Stimulated activated CD4-positive, alpha-beta T cell treated with anti-CD3 and anti-CD28 coated beads, TNF-alpha, amount 100 ng/mL, for 24 hours (primary cell): Measurements from ENCODE around the gene DIAPH3.

Source experiments
- DNase-seq, 3 experiments: peaks; one replicate each; pipeline ENCODE4 v3.0.0-alpha.2; 2020; ENCODE audit warnings: low read depth in 3 of 3

The DIAPH3 gene

DNA sequence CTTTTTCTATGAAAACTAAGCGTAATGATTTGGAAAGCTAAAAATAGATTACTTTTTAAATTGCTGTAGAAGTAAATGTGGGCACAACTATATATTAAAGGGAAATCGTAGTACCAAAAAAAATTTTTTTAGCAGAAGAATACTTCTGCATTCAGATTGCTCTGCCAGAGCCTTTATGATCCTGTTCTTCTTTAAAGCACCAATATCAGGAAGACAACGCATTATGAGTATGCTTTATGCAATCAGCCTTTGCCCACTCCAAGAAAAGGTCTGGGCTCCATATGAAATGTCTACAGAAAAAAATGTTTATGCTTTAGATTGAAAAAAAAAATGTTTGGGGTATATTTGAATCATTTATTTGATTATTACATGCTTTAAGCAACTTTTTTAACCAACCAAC is 137.4 kb downstream of the DIAPH3 start:
- no peak for DNase-seq

DNA sequence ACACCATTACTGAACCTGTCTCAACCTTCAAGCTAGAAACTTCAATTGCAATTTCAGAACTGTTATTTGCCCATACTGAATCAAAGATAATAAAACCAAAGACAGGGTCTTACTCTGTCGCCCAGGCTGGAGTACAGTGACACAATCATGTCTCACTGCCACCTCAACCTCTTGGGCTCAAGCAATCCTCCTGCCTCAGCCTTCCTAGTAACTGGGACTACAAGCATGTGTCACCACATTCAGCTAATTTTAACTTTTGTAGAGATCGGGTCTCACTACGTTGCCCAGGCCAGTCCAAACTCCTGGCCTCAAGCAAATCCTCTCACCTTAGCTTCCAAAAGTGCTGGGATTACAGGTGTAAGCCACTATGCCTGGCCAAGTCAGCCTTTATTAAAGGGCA is 143.4 kb downstream of the DIAPH3 start:
- DNase-seq = no peak

DNA sequence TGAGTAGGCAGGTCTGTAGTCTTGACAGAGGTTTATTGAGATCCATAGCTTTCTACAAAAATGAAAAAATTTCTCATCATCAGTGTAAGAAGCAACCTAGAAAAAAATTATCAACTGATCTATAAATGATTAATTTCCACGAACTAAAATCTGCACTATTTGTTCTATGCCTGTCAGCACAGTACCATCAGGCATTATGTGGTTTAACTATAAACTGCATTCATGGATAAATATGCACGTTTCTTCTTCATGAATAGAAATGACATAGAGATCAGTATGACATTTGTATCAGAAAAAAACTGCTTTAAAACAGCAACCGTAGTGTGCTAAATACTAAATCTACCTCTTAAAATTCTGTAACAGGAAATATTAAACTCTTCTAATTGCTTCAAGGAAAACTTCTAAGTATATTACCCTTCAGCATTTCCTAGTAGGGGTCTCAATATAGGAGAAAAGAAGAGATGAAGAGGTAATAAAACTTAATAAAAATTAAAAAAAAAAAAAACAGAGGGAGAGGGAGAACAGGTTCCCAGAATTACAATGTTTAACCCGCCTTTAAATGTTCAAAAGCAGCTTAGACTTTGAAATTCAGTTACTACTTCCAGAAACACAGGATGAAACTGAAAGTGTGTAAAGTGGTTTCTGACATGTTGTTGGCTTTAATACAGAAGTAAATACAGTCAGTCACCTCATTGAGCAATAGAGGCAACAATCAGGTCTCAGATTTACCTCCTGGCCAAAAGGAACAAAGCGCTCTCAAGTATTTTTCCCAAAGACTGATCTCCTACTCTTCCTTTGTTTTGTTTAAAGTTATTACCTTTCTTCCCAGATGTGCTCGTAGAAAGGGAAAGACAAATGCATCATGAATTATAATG is 144.4 kb downstream of the DIAPH3 start:
- no peak for DNase-seq

DNA sequence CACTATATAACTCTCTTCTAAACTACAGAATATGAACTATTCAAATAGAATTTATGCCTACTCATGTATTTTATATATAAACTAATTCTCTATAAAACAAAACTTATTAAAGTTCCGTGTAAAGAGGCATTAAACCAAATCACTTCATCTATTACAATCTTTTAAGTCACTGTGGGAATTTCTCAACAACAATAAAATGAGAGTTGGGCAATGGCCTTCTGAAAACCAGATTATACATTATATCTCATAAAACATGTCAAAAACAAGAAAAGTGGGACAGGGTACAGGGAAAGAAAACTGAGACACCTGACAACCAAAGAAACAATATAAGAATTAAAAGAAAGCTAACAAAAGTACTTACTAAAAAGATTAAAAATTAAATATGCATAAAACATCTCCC is 145.2 kb downstream of the DIAPH3 start:
- DNase-seq = no peak

DNA sequence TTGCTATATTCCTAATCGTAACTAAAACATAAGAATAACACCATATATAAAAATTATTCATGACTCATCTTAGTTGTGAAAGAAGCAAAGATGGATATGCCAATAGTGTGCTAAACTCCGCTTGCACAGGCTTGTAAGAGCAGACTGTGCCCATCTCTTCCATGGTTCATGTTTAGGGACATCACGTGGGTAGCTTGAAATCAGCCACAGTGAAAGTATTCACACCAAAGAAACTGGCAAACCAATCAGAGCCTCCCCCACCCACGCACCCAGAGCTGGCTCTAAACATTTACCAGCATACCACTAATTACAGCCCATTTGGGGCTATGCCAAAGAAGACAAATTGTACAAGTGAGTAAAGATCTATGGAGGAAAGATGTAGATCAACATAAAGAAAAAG is 147.5 kb downstream of the DIAPH3 start:
- DNase-seq = no peak

DNA sequence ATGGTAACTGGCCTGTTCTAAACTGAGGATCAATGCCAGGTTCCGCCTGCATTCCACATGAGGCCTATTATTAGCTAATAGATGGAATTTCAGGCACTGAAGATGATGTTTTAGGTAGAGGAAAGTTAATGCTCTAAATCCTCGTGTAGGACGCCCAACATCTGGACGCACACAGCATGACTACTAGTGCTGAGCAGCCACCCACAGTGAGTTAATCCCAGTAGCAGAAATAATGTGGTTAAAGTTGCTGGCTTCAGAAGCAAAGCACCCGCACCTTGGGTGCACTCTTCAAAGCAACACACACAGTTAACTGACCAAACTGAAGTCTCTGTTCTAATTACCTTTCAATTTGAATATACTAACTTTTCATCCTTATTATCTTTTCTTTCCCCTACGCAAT is 150.6 kb downstream of the DIAPH3 start:
- DNase-seq = no peak

DNA sequence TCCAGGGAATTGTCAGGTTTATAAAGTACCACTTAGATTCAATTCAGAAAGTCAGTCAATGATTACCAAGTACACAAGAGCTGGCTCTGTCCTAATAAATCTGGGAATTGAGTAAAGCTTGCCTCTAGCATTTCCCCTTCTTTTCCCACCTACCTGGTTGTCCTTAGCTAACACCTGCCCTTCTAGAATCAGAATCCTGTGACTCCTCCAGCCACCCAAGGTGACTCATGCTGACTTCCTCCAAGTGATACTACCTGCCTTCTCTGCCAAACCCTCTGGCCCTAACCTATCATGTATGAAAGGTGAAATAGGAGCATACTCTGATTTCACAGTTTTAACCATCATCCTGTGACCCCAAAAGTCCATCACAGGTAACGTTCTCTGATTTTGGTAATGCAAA is 151.2 kb downstream of the DIAPH3 start:
- no peak for DNase-seq

DNA sequence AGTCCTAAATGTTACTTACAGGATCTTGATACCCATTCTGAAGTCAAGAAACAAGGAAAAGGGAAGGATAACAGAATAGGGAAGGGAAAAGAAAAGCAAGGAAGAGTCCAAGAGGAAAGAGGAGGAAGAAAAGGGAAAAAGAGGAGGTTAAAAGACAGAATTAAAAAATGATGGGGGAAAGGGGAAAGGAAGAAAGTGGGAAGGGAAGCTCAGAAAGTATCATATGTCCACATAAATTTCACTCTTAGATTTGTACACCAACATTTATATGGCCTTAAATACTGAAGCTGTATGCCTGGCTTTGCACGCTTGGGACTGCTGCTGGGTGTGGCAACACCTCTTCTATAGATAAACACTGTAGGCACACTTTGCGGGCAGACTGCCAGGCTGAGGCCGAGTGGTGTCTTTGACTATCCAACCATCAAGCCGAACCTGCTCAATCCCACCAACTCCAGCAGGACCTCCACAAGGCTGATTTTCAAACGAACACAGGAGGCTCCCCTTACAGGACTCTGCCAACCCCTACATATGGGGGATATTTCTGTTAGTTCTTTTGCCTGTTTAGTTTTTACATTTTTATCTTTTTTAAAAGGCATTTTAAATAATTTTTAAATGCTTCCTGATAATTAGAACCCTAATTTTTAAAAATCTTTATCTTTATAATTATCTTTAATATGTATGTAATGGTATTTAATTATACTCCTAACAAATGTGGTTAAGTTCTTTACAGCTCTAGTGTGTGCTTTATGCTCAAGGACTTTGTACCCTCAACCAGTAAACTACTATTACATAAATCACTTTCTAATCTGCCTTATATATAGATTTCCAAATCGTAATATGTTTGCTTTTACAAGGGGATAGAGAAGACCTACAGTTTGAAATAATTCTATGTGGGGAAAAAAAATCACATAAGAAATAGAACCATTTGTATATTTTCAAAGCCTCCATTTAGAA is 154.2 kb downstream of the DIAPH3 start:
- DNase-seq = no peak

DNA sequence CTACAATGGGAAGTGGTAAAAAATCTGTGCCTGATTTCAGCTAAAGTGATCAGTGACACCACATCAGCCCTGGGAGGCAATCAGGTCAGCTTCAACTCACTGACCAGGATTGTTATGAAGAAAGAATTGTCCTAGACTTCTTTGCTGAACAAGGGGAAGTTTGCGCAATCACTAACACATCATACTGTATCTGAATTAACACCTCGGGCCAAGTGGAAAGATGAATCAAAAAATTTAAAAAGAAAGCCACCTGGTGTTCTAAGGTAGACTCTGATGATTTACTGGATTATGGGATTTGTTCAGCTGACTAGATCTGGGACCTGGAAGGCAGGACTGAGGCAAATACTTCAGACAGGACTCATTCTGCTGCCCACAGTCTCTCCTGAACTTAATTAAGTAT is 161.8 kb downstream of the DIAPH3 start:
- no peak for DNase-seq

DNA sequence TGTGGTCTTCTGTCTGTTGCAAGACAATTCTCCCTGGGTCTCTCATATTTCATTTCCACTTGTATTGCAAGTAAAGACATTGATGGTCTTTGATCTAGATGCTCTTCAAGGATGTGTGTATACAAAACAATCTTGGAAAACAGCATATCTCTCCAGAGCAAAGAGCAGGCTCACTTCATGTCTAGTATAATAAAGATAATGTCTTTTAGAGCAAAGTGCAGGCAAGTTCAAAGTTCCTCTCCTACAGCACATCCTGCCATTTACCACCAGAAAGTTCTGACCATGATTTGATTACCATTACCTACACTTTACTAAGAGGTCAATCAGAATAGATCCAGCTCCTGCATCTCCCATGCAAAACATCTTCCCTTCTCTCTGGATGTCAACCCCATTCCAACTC is 162.8 kb downstream of the DIAPH3 start:
- no peak for DNase-seq

DNA sequence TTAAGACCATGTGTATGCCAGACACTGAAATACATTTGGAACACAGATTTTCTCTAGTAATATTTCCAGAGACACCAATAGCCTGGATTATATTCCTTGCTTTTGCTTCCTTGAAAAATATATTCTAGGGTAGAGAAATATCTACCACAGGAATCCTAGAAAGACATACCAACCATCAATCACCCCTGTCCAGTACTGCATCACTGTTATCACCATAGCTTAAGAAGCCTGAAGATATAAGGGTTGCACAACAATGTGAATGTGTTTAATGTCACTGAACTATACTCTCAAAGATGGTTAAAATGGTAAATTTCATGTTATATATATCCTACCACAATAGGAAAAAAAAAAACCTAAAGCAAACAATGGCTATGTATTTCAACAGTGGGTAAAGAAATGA is 163.6 kb downstream of the DIAPH3 start:
- DNase-seq = no peak

DNA sequence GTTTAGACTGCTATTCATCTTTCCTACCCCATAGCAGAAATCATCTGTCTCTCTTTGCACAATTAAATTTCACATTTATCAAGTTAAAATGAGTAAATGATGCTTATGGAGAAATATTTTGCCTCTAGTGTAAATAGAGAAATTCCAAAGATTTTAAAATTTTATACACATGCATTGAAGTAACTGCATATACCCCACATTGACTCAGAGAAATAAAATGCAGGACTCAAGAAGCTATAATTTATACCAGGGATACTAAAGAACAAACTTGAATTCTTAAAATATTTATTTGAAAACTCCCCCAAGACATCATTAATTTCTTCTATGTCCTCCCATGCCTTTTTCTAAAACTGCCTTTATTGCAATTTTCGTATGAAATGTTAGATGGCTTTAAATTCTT is 165.8 kb downstream of the DIAPH3 start:
- DNase-seq = no peak

DNA sequence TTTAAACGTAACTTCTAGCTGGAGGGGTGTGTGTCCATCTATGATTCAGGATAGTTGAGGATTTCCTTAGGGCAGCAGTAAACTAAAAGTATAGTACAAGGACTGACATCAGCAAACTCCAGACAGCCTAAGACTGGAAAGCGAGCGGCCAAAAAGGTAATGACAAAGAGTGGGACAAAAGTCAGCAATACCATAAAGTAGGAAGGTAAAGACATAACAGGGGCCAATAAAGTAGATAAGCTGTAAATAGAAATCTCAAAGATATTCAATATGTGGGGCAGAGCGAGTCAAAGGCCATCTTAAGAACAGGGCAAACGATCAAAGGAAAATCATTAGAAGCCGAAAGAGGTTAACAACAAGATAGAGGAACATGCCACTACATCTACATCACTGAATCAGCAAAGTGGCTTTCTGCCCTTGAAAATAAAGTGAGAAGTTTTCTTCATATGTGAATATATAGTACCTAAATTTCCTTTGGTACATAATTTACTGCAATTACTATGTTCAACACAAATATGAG is 167.2 kb downstream of the DIAPH3 start:
- no peak for DNase-seq

DNA sequence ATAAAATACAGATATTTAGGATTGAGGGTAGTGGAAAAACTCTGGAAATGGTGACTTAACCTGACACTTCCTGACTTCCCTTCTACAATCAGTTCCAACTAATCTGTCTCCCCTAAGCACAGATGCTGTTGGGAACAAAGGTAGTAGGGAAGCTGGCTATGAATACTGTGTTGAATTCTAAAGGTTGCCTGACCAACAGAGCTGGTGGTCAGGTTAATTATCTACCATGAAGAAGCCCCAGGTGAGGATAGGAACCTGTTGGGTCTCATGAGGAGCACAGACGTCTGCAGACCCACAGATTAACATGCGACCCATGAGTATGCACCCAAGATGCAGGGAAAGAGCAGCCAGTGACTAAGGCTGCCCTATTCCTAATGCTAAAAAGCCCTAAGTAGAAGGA is 172.3 kb downstream of the DIAPH3 start:
- DNase-seq = no peak

DNA sequence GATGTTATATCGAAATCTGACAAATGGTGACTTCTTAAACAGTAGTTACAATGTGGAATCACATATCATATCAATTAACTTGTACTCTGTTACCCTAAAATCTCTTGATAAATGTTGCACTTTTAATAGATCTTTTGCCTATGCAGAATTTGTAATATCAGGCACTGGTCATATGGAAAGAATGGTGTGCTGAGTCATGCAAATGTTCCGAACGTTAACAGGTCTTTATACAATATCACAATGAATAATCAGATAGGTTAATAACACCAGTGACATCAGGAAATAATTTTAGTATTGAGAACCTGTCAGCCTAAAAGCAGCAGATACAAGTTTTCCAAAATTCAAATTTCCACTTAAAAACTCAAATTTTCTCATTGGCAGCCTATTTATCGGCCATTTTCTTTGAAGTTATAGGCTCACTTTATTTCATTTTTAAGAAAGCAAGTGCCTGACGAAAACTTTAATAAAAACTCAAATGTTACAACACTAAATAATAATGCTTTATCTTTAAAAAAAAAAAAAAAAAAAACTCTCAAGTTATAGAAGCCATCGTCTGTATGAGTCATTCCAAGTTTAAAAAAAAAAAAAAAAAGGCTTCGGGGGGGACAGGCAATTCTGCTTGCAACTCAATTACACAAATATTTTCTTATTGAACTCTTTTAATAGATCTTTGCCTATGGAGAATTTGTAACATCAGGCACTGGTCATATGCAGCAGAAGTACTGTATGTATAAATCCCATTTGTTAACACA is 180.9 kb downstream of the DIAPH3 start:
- DNase-seq = no peak

DNA sequence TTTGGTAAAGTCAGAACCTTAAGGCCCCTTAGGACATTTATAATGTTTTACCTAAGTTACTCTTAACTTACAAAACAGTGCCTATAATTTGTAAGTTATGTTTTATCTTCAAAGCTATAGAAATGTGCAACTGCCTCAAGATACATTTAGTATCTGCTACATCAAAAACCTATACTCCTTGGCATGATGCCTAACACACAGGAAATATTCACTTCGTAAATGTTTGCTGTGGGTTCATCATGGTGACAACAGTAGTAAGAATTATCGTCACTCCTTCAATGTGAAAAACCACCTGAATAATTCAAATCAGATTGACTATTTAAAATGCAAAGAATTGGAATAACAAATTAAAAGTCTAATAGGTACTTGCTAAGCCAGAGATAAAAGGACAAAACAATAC is 184.1 kb downstream of the DIAPH3 start:
- DNase-seq = no peak

DNA sequence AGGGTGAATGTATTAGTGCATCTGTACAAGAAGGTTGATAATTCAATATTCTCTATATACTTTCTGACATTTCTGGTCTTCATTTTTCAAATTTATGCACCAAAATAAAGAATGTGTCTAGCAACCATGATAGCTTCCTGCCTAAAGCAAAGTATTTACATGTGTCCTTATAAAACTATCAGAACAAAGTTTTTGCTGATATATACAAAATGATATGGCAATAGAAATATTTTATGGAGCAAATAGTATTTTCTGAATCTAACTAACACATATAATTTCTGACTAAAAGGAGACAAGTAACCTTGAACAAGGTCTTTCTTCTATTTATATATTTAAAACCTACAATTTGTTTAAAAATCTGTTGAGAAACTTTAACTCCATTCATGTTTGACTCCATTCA is 184.9 kb downstream of the DIAPH3 start:
- no peak for DNase-seq

DNA sequence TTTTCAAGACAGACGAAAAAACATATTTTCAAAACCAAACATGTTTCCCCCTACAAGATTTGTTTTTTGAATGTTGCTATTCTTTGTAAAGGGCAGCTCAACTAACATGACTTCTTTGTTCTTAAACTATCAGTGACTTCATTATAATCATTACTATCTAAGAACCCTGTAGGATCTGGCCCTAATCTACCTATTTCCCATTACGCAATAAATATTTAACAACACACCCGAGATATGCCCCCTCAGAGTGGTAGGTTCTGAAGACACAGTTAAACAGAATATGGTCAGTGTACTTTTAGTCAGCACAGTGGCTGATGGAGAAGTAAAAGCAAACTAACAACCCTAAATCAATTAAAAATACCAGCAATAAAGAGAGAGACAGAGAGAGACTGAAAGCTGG is 186.9 kb downstream of the DIAPH3 start:
- DNase-seq = no peak

DNA sequence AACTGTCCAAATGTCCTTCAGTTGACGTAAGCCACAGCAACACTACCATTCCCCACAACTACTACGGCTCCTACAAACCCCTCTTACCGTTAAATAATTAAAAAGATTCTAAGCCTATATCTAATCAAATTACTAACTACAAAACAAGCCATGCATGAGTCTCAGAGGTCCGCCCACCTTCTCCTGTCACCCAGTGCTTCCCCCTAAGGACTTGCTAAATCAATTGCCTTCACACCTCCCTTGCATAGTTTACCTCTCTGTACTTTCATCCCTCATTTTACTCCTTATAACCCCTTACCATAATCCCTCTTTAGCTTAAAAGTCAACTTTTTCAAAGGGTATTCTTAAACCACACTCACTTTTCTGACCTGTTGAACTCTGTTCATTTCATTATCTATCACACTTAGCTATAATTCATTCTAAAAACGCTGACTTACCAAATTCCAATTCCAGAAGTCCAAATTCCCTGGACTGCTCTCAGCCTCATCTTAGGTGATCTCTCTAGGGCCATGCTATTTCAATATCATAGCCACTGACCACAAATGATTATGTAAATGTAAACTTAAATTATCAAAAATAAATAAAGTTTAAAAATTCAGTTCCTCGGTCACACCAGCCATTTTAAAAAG is 187.8 kb downstream of the DIAPH3 start:
- DNase-seq = no peak

DNA sequence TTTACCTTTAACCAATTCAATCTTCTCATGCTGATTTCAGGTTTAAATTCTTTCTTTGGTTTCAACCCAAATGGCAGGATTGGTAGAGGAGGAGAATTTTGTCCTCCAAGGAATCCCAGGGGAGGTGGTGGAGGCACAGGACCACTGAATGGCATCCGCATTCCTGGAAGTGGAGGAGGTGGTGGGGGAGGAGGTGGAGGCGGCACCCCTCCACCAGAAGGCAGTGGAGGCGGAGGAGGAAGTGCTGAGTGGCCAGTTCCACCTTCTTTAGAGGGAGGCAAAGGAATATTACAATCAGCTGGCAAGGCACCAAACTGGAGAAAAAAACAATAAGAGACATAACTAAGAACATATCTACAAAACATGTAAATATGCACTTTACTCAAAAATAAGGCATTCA is 192.9 kb downstream of the DIAPH3 start:
- DNase-seq = no peak

DNA sequence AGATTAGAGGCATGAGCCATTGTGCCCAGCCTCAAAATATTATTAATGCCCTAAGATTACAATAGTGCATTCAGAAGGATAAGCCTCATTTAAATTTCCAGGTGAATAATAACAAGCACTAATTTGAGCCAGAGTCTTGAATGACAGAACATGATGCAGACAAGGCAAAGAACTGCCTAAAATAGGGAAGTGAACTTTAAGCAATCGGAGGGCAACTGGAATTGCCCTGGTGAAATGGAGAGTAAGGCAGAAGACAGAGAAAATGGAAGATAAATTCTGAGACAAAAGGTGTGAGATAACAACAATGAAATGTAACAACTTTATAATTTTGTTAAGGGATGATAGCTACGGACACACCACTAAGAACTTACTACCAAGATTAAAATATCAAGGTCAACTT is 199.9 kb downstream of the DIAPH3 start:
- DNase-seq = no peak
